Right lobe of liver (tissue), 6 donors: ENCODE data around the gene CLIC5. TPM values are rescaled to one million over a fixed set of nuclear protein-coding genes. Genes with fewer than 3 reads are reported as not detected.
A peak's percentile ranks its signal among the peaks of the same experiment; 100 is the strongest.

Experiments
- ATAC-seq, 4 donors: fragments of 200-7000 bp; cut with Tn5 transposase; one replicate each; pipeline ENCODE4 v1.9.1; 2020; ENCODE audit warnings: mild to moderate bottlenecking in 4 of 4, moderate library complexity in 4 of 4
- DNase-seq, 3 donors: peaks; one replicate each; pipeline ENCODE4 v3.0.0-alpha.2; 2020
- H3K27ac ChIP-seq, 3 donors: fragments of 200-600 bp; one replicate each; pipeline ENCODE4 v1.8.0; 2022
- H3K27me3 ChIP-seq, 2 donors: fragments of 200-600 bp; one replicate each; pipeline ENCODE4 v1.8.0; 2022
- H3K36me3 ChIP-seq, 4 donors: fragments of 200-600 bp; sonication (generic) in 1 of 4; one replicate each; pipeline versions ENCODE4 v1.5.1 to v1.8.0; 2017 to 2022; ENCODE audit warnings: control low read depth in 1 of 4
- H3K4me1 ChIP-seq, 4 donors: fragments of 200-600 bp; sonication (generic) in 1 of 4; one replicate each; pipeline versions ENCODE4 v1.5.1 to v1.8.0; 2017 to 2022; ENCODE audit warnings: control low read depth in 1 of 4
- H3K4me3 ChIP-seq, 3 donors: fragments of 200-600 bp; one replicate each; pipeline ENCODE4 v1.8.0; 2022
- H3K9me3 ChIP-seq, 4 donors: fragments of 200-600 bp; sonication (generic) in 1 of 4; one replicate each; pipeline versions ENCODE4 v1.5.1 to v1.8.0; 2017 to 2022; ENCODE audit warnings: control low read depth in 1 of 4
- POLR2A ChIP-seq: fragments of 450-650 bp; IDR thresholded peaks from one replicate; pipeline ENCODE4 v1.6.1; 2017; ENCODE audit warnings: antibody characterized with exemption, mild to moderate bottlenecking
- WGBS: methylation state at CpG from one replicate; pipeline ENCODE4 v1.1.6; 2018; ENCODE audit warnings: low coverage, low lambda C conversion rate; ENCODE audit not compliant: insufficient coverage; ENCODE audit errors: missing lambda C conversion rate; 5-methylcytosine and 5-hydroxymethylcytosine counted together
- intact Hi-C, 2 donors: fragments of 100-400 bp; cut with DNase I; formaldehyde crosslinking; loops; one replicate each; pipeline versions ENCODE4 v1.11.2 to v1.14.1; 2022
- total RNA-seq, 6 experiments: library from RNA; depleted of rRNA in 2 of 6; stranded (reverse); fragments of >200 nt in 2 of 6; fragmentation: NEBNext Ultra II Directional in 3 of 6; extraction: Animal tissue kit (Norgen Biotek cat#: 25700) in 3 of 6; gene quantifications; one replicate each; pipeline versions ENCODE4 v1.1.0 to v1.2.4, GENCODE V29; 2016 to 2023
- TF ChIP-seq, protein P1 (sequence below), 4 donors: fragments of 200-600 bp in 3 of 4; fragments of 450-650 bp in 1 of 4; IDR thresholded peaks; one replicate each; pipeline versions ENCODE4 v1.5.1 to v1.8.0; 2016 to 2022; ENCODE audit warnings: antibody characterized with exemption in 4 of 4, mild to moderate bottlenecking in 2 of 4
- donor health status: DM: no; HTN: yes; CAD: no.
- donor health status: DM: no; HTN: no; CAD: no.
- donor health status: DM: no; HTN: no; CAD: no.
- donor health status: DM: no; HTN: yes; CAD: no.
- donor health status: DM: no; HTN: yes; CAD: no.

CLIC5 gene
- total RNA-seq, 6 experiments from 2014 or later = 0.18 to 0.42 (median 0.29) TPM

DNA sequence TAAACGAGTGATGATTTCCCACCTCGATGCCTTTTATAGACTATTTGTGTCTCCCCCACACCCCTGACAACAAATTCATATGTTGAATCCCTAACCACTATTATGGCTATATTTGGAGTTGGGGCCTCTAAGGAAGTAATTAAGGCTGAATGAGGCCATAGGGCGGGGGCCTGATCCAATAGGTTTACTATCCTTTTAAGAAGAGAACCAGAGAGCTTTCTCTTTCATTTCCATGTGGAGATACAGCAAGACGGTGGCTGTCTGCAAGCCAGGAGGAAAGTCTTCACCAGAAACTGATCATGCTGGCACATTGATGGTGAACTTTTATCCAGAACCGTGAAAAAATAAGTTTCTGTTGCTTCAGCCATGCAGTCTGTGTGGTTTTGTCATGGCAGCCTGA, 38.9 kb upstream of the CLIC5 start:
- no peaks in the 10 kb centered on the region for H3K27me3 ChIP-seq
- H3K9me3 ChIP-seq = no peaks in the 10 kb centered on the region
- intact Hi-C loops = no loop called here
- DNase-seq = no peak
- 79% methylated on average over 4 of the region's 5 CpGs for WGBS
- no peak overlapping the region for H3K4me3 ChIP-seq
- TF ChIP-seq, protein P1, sequence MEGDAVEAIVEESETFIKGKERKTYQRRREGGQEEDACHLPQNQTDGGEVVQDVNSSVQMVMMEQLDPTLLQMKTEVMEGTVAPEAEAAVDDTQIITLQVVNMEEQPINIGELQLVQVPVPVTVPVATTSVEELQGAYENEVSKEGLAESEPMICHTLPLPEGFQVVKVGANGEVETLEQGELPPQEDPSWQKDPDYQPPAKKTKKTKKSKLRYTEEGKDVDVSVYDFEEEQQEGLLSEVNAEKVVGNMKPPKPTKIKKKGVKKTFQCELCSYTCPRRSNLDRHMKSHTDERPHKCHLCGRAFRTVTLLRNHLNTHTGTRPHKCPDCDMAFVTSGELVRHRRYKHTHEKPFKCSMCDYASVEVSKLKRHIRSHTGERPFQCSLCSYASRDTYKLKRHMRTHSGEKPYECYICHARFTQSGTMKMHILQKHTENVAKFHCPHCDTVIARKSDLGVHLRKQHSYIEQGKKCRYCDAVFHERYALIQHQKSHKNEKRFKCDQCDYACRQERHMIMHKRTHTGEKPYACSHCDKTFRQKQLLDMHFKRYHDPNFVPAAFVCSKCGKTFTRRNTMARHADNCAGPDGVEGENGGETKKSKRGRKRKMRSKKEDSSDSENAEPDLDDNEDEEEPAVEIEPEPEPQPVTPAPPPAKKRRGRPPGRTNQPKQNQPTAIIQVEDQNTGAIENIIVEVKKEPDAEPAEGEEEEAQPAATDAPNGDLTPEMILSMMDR (IDR thresholded peaks at IDR 0.05) = no peak
- TF ChIP-seq POLR2A = no peak
- no peaks in the 10 kb centered on the region for H3K36me3 ChIP-seq
- ATAC-seq = no peak
- no peak overlapping the region for H3K27ac ChIP-seq
- H3K4me1 ChIP-seq = peaks cover 0 to 30% (median 12%) of the 10 kb centered on the region in 4 donors

GRCh38 chr6:46053039-46053933, 37.6 kb upstream of the CLIC5 start:
- H3K27me3 ChIP-seq = no peaks in the 10 kb centered on the region
- WGBS = 18% methylated on average over 6 of the region's 9 CpGs
- peak; percentile 73 to 80 (median 80) for ATAC-seq
- TF ChIP-seq, protein P1 (IDR thresholded peaks at IDR 0.05) = no peak
- TF ChIP-seq POLR2A = peak; percentile 20
- H3K27ac ChIP-seq = peak overlapping the region; percentile 11 to 52 (median 17)
- no peak overlapping the region for H3K4me3 ChIP-seq
- intact Hi-C loops = no loop called here
- peak in 1 of 3 donors; percentile 19 for DNase-seq
- peaks cover 0 to 23% (median 11%) of the 10 kb centered on the region in 4 donors for H3K4me1 ChIP-seq
- no peaks in the 10 kb centered on the region for H3K9me3 ChIP-seq
- H3K36me3 ChIP-seq = no peaks in the 10 kb centered on the region

DNA sequence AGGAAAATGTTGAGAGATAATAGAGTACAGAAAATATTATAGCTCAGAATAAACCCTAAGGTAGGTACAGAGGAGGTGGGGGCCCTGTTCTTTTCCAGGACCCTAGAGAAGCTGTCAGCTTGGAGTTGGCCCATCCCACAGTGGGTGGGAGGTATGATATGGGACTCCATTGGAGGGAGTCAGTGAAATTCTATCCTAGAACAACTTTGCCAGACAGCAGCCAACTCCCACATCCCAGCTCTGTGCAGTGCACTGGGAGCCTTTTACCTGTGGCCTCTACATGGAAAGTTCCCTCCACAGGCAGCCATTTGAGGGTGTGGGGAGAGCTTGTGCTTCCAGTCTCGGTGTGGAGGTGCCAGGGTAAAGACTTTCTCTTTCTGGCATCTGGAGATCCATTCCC, 36.8 kb upstream of the CLIC5 start:
- no peak overlapping the region for H3K27ac ChIP-seq
- no peak for TF ChIP-seq POLR2A
- TF ChIP-seq, protein P1 (IDR thresholded peaks at IDR 0.05) = no peak
- no peak overlapping the region for H3K4me3 ChIP-seq
- ATAC-seq (no peak), DNase-seq (no peak)
- no peaks in the 10 kb centered on the region for H3K36me3 ChIP-seq
- H3K27me3 ChIP-seq = no peaks in the 10 kb centered on the region
- 75% methylated on average over 1 of the region's 1 CpG for WGBS
- H3K4me1 ChIP-seq = peaks cover 0 to 16% (median 7%) of the 10 kb centered on the region in 4 donors
- intact Hi-C loops = no loop called here
- H3K9me3 ChIP-seq = no peaks in the 10 kb centered on the region

DNA sequence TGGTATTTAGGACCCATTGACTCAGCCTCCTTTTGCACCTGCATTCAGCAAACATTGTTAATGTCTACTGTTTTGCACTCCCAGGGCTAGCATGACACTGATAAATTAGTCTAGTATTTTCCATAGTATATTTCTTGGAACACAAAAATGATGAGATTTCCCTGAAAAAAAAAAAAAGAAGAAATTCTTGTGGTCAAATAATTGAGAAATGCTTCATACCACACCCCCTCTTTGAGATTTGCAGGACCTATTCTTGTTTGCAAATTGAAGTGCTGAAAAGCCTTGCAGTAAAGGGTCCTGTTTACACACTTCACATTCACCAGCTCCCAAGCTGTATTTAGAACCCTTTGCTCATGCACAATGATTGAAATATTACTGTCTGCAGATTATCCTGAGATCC, 36.3 kb upstream of the CLIC5 start:
- no peak overlapping the region for H3K4me3 ChIP-seq
- intact Hi-C loops = no loop called here
- TF ChIP-seq POLR2A = no peak
- H3K9me3 ChIP-seq = no peaks in the 10 kb centered on the region
- ATAC-seq (no peak), DNase-seq (no peak)
- H3K27ac ChIP-seq = no peak overlapping the region
- H3K27me3 ChIP-seq = no peaks in the 10 kb centered on the region
- no peaks in the 10 kb centered on the region for H3K36me3 ChIP-seq
- H3K4me1 ChIP-seq = peaks cover 0 to 13% (median 6%) of the 10 kb centered on the region in 4 donors

GRCh38 chr6:46050845-46051405, 35.3 kb upstream of the CLIC5 start:
- no peaks in the 10 kb centered on the region for H3K9me3 ChIP-seq
- H3K4me3 ChIP-seq = no peak overlapping the region
- H3K27me3 ChIP-seq = no peaks in the 10 kb centered on the region
- ATAC-seq (no peak), DNase-seq (no peak)
- H3K27ac ChIP-seq = no peak overlapping the region
- TF ChIP-seq POLR2A = no peak
- TF ChIP-seq, protein P1 (IDR thresholded peaks at IDR 0.05) = no peak
- intact Hi-C loops = no loop called here
- H3K4me1 ChIP-seq = peaks cover 0 to 13% (median 6%) of the 10 kb centered on the region in 4 donors
- H3K36me3 ChIP-seq = no peaks in the 10 kb centered on the region
